GM23248 (cell line): ENCODE results near the gene UBN2.

Source experiments
- EZH2 ChIP-seq: fragments of 200-600 bp; sonication (generic); IDR thresholded peaks from 2 replicates; pipeline ENCODE4 v1.6.1; 2018; ENCODE audit warnings: antibody characterized with exemption, mild to moderate bottlenecking; ENCODE audit not compliant: insufficient read depth, poor library complexity, severe bottlenecking
- EZH2phosphoT487 ChIP-seq: fragments of 200-600 bp; sonication (generic); IDR thresholded peaks from 2 replicates; pipeline ENCODE4 v1.6.1; 2018; ENCODE audit warnings: antibody characterized with exemption, moderate library complexity, mild to moderate bottlenecking, low read depth; ENCODE audit not compliant: insufficient read depth

GRCh38 chr7:139252451-139252850 lies 21.4 kb downstream of the UBN2 start:
- TF ChIP-seq EZH2, result no peak
- TF ChIP-seq EZH2phosphoT487, result no peak
